ENCODE measurements around the gene STEAP4. TPM values are rescaled to one million over a fixed set of nuclear protein-coding genes. Genes with fewer than 3 reads are reported as not detected.
A peak's percentile ranks its signal among the peaks of the same experiment; 100 is the strongest.

The STEAP4 gene
- total RNA-seq, 2 experiments from 2014 or later, result not detected

- CTCF ChIA-PET, result no interaction called here
- ATAC-seq (ENCODE audit: poor library complexity), result no peak
Measured at GRCh38 chr7:88269586-88269985, 37.1 kb downstream of the STEAP4 start.

GRCh38 chr7:88268858-88269257 lies 37.8 kb downstream of the STEAP4 start:
- peak in 3 of 14 experiments; percentile 6 to 17 (median 16) for DNase-seq
- no peak for ATAC-seq (ENCODE audit: poor library complexity)
- Histone ChIP-seq H3K4me3 (ENCODE audit: low read length) (no peak overlapping the region), H3K4me1 (ENCODE audit: insufficient read depth, low read length) (no peaks in the 10 kb centered on the region), H3K9me3 (ENCODE audit: control insufficient read depth in 1 of 2, insufficient read depth in 1 of 2, low read length in 2 of 2) (no peaks in the 10 kb centered on the region), H3K27me3 (ENCODE audit: control insufficient read depth in 1 of 2, insufficient read depth in 2 of 2, low read length in 2 of 2) (no peaks in the 10 kb centered on the region), H3K27ac (ENCODE audit: low read depth in 1 of 2, low read length in 2 of 2) (no peak overlapping the region), H3K36me3 (ENCODE audit: insufficient read depth, low read length) (no peaks in the 10 kb centered on the region)
- H3K36me3 Mint-ChIP-seq (ENCODE audit: low read depth), result no peaks in the 10 kb centered on the region
- ChIA-PET POLR2A (no interaction called here), CTCF (no interaction called here)
- peaks cover 3% of the 10 kb centered on the region for H3K9me3 Mint-ChIP-seq
- H3K27ac Mint-ChIP-seq, result no peak overlapping the region
- peaks cover 11% of the 10 kb centered on the region for H3K27me3 Mint-ChIP-seq
- intact Hi-C loops (cut with DNase I, micrococcal nuclease), result no loop called here
- no peak for TF ChIP-seq CTCF (IDR thresholded peaks at IDR 0.05)
- no peak overlapping the region for H3K4me3 Mint-ChIP-seq
- no peaks in the 10 kb centered on the region for H3K4me1 Mint-ChIP-seq (ENCODE audit: low read depth)

More at GRCh38 chr7:88269586-88269985, 37.1 kb downstream of the STEAP4 start:
- peak in 1 of 14 experiments; percentile 9 for DNase-seq
- Histone ChIP-seq H3K27me3 (ENCODE audit: control insufficient read depth in 1 of 2, insufficient read depth in 2 of 2, low read length in 2 of 2) (no peaks in the 10 kb centered on the region), H3K9me3 (ENCODE audit: control insufficient read depth in 1 of 2, insufficient read depth in 1 of 2, low read length in 2 of 2) (no peaks in the 10 kb centered on the region), H3K27ac (ENCODE audit: low read depth in 1 of 2, low read length in 2 of 2) (no peak overlapping the region), H3K36me3 (ENCODE audit: insufficient read depth, low read length) (no peaks in the 10 kb centered on the region), H3K4me1 (ENCODE audit: insufficient read depth, low read length) (no peaks in the 10 kb centered on the region), H3K4me3 (ENCODE audit: low read length) (no peak overlapping the region)
- Mint-ChIP-seq H3K4me3 (no peak overlapping the region), H3K27me3 (peaks cover 13% of the 10 kb centered on the region), H3K9me3 (peaks cover 3% of the 10 kb centered on the region), H3K4me1 (ENCODE audit: low read depth) (no peaks in the 10 kb centered on the region), H3K36me3 (ENCODE audit: low read depth) (no peaks in the 10 kb centered on the region), H3K27ac (no peak overlapping the region)
- intact Hi-C loops (cut with DNase I, micrococcal nuclease), result no loop called here
- TF ChIP-seq CTCF (IDR thresholded peaks at IDR 0.05), result no peak
- POLR2A ChIA-PET, result no interaction called here

GRCh38 chr7:88268051-88268450 lies 38.6 kb downstream of the STEAP4 start:
- Histone ChIP-seq H3K36me3 (ENCODE audit: insufficient read depth, low read length) (no peaks in the 10 kb centered on the region), H3K27ac (ENCODE audit: low read depth in 1 of 2, low read length in 2 of 2) (no peak overlapping the region), H3K4me1 (ENCODE audit: insufficient read depth, low read length) (no peaks in the 10 kb centered on the region), H3K4me3 (ENCODE audit: low read length) (no peak overlapping the region), H3K27me3 (ENCODE audit: control insufficient read depth in 1 of 2, insufficient read depth in 2 of 2, low read length in 2 of 2) (no peaks in the 10 kb centered on the region), H3K9me3 (ENCODE audit: control insufficient read depth in 1 of 2, insufficient read depth in 1 of 2, low read length in 2 of 2) (no peaks in the 10 kb centered on the region)
- ChIA-PET CTCF (no interaction called here), POLR2A (no interaction called here)
- Mint-ChIP-seq H3K9me3 (peaks cover 3% of the 10 kb centered on the region), H3K4me1 (ENCODE audit: low read depth) (no peaks in the 10 kb centered on the region), H3K27me3 (peaks cover 13% of the 10 kb centered on the region), H3K4me3 (no peak overlapping the region), H3K36me3 (ENCODE audit: low read depth) (no peaks in the 10 kb centered on the region), H3K27ac (no peak overlapping the region)
- intact Hi-C loops (cut with DNase I, micrococcal nuclease), result no loop called here
- ATAC-seq (ENCODE audit: poor library complexity) (no peak), DNase-seq (no peak)
- no peak for TF ChIP-seq CTCF (IDR thresholded peaks at IDR 0.05)
